DMS53 treated with DMSO at 0.1 percent for 48 hours (cell line): ENCODE measurements around the gene ZNF195.
"Not testable (repeated sequence)": the region's sequence is repeated elsewhere in the genome, so short reads cannot be mapped to it uniquely, and the experiment has no call there.

Experiments
- DNase-seq: peaks from one replicate; lab custom pipeline; 2025; ENCODE audit not compliant: unreplicated experiment; lab: John Stamatoyannopoulos, UW

ZNF195 gene

GRCh38 chr11:3402861-3403250, 23.9 kb upstream of the ZNF195 start:
- not testable (repeated sequence) for DNase-seq

- DNase-seq = not testable (repeated sequence)
These were observed 23.4 kb upstream of the ZNF195 start for GRCh38 chr11:3402181-3402860.

GRCh38 chr11:3401052-3401451, 22.1 kb upstream of the ZNF195 start:
- DNase-seq = not testable (repeated sequence)

GRCh38 chr11:3398509-3398908, 19.6 kb upstream of the ZNF195 start:
- DNase-seq = not testable (repeated sequence)

- DNase-seq = not testable (repeated sequence)
These were observed 19.2 kb upstream of the ZNF195 start for GRCh38 chr11:3398106-3398505.

- not testable (repeated sequence) for DNase-seq
These were observed 18.3 kb upstream of the ZNF195 start for GRCh38 chr11:3397210-3397609.

GRCh38 chr11:3395468-3395867, 16.5 kb upstream of the ZNF195 start:
- DNase-seq = not testable (repeated sequence)

GRCh38 chr11:3394956-3395355, 16.0 kb upstream of the ZNF195 start:
- DNase-seq = not testable (repeated sequence)

- not testable (repeated sequence) for DNase-seq
These were observed 14.5 kb upstream of the ZNF195 start for GRCh38 chr11:3393450-3393849.

GRCh38 chr11:3382613-3383285, 3.8 kb upstream of the ZNF195 start:
- DNase-seq = no peak

GRCh38 chr11:3381794-3382193, 2.8 kb upstream of the ZNF195 start:
- DNase-seq = no peak

GRCh38 chr11:3380706-3381545, 2.0 kb upstream of the ZNF195 start:
- DNase-seq = no peak

- no peak for DNase-seq
These were observed 3.4 kb downstream of the ZNF195 start for GRCh38 chr11:3375552-3375951.

GRCh38 chr11:3370311-3370870, 8.6 kb downstream of the ZNF195 start:
- no peak for DNase-seq

GRCh38 chr11:3369366-3369765, 9.6 kb downstream of the ZNF195 start:
- DNase-seq = no peak

- no peak for DNase-seq
These were observed 10.7 kb downstream of the ZNF195 start for GRCh38 chr11:3368199-3368598.

GRCh38 chr11:3367221-3367620, 11.7 kb downstream of the ZNF195 start:
- no peak for DNase-seq

GRCh38 chr11:3359092-3359824, 19.7 kb downstream of the ZNF195 start:
- DNase-seq = no peak

GRCh38 chr11:3357994-3358676, 20.8 kb downstream of the ZNF195 start:
- DNase-seq = no peak

- no peak for DNase-seq
These were observed 21.6 kb downstream of the ZNF195 start for GRCh38 chr11:3357302-3357701.
